NCI-H1930 (cell line): ENCODE measurements around the gene HS6ST1.
"Not testable (repeated sequence)": the region's sequence is repeated elsewhere in the genome, so short reads cannot be mapped to it uniquely, and the experiment has no call there.

Source experiments
- DNase-seq, 2 experiments: peaks; one replicate each; lab custom pipeline; 2025; lab: John Stamatoyannopoulos, UW

Gene HS6ST1

DNA sequence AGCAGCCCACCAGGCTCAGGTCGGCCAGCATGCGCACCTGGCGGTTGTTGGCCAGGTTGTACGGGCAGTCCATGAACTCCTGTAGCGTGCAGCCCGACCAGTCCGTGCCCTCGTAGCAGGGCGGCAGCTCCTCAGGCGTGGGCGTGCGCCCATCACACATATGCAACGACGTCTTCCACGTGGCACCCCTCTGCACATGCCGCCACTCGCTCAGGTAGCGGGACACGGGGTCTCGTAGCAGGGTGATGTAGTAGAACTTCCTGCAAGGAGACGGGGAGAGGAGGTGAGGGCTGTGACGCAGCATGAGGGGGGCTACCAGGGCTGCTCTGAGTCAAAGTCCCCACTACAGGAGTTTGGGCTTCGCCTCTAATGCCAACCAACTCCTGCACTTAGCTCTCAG lies 50.1 kb downstream of the HS6ST1 start:
- DNase-seq = not testable (repeated sequence)

DNA sequence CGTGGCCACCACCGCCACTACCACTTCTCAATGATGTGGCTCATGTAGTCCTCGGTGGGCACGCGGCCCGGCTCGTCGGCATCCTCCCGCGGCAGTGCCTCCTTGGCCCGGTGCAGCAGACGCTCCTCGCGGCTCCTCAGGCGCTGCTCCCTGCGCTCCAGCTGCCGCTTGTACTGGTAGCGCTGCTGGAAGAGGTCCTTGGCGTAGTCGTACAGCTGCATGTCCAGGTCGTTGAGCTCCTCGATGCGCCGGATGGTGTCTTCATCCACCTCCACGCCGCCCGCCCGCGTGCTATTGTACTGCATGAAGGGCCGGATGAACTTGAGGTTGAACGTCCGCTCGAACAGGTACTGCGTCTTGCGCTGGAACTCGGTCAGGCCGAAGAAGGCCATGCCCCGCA lies 50.5 kb downstream of the HS6ST1 start:
- not testable (repeated sequence) for DNase-seq

DNA sequence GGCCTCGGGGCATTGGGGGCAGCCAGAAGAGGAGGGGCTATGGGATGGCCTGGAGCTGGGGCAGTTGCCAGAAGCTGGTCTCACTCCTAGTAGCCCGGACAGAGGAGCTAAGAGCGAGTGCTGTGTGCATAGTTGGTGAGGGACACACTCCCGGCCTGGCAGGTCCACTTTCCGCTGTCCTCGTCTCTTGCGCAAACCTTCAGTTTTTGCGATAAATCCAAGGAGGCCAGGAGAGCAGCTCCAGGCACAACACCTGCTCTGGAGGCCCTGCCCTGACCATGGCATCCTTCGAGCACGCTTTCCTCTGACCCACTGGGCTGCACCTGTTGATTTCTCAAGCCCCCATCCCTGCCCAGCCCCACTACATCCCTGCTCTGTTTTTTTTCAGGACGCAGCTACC lies 51.0 kb downstream of the HS6ST1 start:
- not testable (repeated sequence) for DNase-seq

DNA sequence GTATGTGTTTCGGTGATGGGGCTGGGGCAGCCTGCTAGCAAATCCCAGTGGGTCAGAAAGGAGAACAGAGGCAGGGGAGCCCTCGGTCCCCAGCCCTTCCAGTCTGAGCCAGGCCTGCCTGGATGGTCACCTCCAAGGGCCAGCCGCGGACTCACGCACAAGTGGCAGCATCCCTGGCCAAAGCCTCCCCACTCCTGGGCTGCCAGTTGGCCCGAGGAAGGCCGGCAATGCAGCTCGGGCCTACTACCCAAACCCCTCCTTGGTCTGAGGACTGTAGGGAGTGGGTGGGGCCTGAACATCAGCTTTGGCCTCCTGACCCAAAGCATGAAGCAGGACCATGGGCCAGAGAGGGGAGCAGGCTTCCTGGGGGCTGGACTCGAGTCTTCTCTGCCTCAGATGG lies 51.5 kb downstream of the HS6ST1 start:
- not testable (repeated sequence) for DNase-seq

DNA sequence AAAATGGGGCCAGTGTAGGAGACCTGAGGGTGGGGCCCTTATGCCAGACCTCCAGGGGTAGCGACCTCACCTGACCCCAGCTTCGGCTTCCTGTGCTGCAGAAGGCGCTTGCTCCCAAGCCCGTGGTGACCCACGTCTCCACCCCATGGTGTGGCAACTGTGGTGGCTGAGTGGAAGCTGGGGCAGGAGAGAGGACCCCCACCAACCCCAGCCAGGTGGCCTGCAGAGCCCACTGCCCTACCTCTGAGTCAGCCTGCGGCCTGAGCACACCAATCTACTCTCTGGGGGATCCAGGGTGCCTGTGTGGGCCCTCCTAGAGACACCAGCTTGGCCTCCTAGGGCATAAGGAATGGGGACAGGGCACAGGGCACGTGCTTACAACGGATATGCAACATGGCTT lies 52.2 kb downstream of the HS6ST1 start:
- not testable (repeated sequence) for DNase-seq

DNA sequence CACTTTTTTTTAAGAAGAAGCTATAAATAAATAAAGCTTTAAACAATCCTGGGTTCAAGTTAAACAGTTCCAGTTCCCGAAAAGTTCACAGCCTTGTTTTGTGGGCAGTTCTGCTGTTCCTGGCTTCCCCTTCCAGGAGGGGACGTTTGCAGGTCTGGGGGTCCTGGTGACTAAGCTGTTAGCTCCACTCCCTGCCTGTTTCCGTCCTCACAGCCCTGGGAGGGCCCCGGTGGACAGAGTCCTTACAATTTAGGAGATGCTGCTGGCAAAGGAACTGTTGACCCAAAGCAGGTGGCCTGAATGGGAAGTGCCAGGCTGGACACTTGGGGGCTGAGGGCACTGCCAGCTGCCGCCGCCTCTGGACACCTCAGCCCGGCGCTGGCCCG lies 53.1 kb downstream of the HS6ST1 start:
- not testable (repeated sequence) for DNase-seq

DNA sequence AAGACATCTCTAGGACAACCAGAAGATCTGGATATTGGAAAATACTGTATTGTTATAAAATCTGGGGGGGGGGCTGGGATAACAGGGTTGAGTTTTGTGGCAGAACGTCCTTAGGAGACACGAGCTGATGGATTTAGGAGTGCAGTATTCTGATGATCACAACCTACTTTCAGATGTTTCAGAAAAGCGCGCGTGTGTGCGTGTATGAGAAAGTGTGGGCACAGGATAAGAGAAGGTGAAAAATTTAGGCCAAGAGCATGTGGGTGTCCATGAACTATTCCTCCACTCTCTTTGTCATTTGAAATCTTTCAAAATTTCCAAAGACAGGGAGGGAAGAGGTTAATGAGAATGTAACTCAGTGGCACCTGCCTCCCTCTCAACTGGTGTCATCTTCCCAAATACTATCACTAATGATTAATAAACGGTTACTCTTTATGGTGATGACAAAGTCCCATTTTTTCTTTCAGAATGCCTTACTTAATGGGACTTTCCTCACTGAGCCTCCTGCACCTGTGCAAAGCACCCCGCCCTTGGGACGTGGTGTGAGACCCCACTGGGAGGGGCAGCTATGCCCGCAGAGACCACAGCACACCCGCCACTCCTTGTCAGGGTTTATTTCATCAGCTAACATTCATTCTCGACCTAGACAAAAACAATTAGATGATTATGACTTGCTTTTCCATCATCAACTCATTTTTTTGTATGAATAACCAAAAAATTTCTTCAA lies 53.6 kb downstream of the HS6ST1 start:
- no peak for DNase-seq

DNA sequence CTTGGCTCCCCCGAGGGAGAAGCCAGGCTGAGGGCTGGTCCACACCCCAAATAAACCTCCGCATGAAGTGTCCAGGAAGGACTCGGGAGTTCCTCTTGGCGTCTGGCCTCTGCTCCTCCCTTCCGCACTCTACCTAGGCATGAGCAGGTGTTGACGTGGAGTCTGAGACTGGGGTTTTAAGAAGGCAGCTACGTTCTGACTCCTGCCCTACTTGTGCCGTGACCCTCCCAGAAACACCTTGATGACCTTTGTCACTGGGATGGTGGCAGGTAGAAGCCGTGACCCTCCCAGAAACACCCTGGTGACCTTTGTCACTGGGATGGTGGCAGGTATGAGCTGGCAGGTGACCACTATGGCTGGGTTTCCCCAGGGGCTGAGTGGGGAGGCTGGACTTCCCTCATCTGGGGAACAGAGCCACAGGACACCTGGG lies 54.8 kb downstream of the HS6ST1 start:
- DNase-seq = no peak

DNA sequence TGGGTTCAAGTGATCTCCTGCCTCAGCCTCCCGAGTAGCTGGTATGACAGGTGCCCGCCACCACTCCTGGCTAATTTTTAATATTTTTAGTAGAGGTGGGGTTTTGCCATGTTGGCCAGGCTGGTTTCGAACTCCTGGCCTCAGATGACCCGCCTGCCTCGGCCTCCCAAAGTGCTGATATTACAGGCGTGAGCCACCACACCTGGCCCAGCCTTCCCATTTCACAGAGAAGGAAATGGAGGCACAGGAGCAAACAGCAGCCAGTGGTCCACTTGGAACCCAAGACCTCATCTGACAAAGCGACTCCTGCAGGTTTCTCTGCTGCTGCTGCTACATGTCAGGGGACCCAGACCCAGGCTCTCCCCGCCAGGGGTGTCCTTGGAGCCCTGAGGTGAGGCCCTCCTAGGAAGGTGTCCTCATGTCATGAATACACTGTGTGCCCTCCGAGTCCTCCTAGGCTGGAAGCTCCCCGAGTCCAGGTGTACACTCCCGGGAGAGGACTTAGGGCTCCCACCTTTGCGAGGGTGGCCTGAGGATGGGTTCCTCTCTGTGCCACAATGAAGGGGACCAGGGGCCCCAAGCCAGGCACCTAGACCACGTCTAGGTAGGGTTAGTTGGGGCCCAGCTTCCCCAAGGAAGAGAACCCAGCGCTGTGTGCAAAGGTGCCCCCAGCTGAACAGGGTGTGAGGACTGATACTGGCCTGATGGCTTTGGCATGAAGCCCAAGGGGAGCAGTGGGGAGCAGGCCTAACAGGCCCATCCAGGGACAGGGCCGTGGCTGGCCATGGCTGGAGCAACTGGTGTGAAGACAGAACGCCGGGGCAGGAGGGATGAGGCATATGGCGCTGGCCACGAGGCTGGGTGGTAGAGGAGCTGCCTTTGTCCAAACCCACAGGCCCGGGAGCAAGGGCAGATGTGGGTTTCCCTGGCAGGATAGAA lies 56.1 kb downstream of the HS6ST1 start:
- DNase-seq = no peak

DNA sequence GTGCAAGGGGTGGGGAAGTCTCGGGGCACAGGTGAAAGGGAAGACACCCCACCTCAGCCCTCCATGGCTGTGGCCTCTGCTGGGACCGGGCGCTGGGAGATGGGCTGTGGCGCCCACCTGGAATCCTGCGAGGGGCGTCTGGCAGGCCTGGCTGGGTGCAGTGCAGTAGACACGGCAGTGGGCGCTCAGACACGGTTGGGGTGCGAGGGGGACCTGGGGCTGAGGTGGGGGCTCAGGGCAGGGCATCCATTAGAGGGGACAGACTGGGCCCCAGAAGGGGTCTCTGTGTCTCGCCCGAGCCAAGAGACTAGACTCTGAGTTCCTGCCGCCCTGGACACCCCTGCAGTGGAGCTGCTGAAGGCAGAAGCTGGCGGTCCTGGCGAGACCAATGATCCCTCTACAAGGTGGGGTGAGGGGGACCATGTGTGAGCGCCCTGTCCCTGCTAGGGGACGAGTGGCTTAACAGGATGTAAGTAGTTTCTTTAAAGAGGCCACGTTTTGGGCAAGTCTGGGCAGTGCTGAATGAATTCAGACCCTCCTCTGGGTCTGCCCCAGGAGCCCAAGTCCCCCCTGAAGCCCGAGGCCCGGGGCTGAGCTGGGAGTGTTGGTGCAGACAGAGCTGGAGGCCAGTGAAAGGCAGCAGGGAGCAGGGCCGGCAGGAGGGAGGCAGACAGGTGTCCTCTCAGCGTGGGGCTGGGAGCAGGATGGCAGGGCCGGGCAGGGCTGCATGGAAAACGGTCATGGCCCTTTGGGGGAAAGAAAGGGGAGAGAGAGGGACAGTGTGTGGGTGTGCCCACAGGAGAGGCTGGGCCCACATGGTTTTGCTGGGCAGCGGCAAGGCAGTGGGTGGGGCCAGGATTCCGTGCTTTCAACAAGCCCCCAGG lies 57.2 kb downstream of the HS6ST1 start:
- DNase-seq = no peak

DNA sequence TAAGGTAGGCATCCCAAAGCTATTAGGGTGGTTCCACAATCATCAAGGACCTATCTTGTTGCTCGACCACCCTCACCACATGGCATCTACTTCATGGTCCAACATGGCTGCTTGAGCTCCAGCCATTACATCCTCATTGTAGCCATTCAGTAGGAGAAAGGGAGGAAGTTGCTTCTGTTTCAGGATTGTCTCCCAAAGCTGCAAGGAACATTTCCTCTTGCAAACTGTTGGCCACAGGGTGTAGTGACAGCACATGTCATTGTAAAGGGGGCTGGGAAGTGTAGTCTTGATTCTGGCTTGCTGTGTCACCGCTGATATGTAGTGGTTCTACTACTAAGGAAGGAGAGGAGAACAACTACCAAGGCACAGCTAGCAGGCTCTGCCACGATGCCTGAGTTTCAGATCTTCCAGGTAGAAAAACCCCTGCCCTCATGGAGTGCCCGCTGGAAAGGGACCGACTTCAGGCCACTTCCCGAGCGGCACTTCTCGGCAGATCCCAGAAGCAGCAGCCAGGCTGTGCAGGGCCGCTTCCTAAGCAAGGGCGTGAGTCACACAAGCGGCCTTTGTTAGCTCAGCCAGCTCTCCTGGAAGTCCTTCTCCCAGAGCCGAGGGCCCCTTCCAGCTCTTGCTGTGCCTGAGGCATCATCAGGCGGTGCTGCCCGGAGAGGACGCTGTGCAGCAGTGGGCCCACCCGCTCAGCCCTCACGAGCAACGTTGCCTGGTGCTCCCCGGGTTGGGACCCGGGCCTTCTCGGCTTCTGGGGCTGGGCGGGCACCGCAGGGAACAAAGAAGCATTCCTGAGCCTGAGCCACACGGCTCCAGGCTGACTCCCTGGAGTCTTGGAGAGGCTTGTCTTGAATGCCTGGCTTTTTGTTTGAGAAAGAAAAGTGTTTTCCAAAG lies 58.2 kb downstream of the HS6ST1 start:
- DNase-seq = no peak

DNA sequence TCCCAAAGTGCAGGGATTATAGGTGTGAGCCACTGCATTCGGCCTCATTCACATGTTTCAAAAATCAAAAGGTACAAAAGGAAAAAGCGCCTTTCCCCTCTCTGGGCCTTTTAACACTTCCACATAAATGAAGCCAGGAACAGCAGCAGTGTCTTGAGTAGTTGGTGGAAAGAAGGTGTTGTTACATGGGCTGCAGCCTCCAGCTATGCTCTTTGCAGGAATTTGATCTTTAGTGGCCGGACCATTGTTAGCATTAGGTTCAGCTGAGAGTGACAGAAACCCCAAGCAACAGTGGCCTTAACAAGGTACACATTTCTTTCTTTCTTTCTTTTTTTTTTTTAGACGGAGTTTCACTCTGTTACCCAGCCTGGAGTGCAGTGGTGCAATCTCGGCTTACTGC lies 59.1 kb downstream of the HS6ST1 start:
- DNase-seq = no peak

DNA sequence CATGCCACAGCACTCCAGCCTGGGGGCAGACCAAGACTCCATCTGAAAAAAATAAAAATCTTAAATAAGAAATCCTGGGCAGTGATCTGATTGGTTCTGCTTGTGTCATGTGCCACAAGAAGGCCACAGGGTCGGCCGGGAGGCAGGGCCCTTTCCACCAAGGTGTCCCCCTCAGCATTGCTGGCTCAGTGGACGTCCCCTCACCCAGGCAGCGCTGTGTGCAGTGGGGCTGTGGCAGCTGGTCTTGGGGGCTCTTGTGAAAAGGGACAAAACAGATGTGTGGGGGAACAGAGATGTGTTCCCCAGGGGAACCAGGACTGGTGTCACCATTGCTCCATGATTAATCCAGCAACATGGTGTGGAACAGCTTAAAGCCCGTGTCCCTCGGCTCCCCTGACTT lies 60.5 kb downstream of the HS6ST1 start:
- no peak for DNase-seq

DNA sequence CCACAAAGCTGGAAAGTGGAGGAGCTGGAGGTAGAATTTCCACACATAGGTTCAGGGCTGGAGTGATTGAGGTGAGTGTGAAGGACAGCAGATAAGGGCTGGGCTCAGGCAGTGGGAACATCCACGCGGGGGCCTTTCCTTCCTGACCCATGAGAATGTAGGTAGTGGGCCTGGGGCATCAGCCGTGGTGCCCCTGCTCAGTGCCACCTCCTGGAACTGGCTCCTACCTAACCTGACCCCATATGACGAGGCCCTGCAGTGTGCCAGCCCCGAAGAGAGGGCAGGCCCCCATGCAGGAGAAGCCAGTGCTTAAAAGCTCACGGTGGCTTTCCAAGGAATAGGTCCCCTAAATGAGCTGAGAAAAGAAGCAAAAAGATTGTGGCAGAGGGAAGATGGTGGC lies 66.2 kb downstream of the HS6ST1 start:
- no peak for DNase-seq

DNA sequence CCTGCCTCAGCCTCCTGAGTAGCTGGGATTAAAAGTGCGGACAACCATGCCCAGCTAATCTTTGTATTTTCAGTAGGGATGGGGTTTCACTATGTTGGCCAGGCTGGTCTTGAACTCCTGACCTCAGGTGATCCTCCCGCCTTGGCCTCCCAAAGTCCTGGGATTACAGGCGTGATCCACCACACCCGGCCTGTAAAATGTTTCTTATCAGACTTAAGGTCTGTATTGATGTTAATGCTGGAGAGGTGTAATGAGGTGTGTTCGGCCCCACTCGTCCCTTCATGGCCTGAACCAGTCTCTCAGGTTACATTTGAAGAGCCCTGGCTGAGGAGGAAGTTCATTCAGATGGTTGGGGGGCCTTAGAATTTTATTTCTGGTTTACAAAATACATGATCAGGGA lies 66.6 kb downstream of the HS6ST1 start:
- not testable (repeated sequence) for DNase-seq

DNA sequence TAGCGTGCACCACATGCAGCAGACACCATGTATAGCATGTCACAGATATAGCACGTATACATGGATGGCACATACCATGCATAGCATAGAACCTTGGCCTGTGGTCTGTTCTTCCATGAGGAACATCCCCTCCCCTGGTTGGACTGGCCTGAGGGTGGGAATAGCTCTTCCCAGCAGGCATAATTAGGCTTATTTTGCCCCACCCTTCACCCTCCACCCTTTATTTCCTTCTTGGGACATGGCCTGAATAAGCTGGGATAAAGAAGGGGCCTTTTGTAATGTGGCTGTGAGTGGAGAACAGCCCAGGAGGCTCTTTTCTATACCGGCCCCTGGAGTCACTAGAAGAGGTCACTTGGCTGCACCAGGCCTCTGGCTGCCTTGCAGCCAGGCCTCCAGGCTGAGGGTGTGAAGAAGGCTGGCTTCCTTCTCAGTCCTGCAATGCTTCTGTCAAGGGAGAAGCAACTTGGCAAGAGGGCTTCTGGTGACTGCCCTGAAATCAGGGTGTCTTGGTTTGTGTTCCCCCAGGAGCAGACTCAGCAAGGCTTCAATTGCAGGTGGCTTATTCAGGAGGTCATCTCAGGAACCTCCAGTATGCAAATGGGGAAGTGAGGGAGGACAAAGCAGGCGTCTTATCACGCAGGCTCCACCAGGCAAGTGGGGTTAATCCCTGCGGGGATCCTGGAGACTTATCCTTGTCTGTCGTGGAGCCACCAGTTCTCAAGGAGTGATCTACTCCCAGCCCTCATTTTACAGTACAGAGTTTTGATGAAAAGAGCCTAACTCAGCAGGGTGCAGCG lies 68.2 kb downstream of the HS6ST1 start:
- DNase-seq = no peak

DNA sequence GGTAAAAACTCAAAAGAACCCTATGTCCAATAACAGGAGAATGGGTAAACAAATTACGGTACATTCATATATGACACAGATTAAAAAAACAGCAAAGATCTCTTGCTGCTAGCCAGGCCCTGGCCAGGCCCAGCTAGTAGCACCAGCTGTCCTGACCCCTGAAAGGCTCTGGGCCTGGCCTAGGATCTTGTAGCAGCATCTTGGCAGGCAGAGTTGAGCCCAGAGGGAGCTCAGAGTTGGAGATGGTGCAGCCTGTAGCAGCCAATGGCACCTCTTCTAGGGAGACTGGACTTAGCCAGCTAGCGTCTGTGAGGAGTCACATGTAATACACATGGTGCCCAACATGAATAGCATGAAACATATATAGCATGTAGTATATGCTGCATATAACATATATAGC lies 69.1 kb downstream of the HS6ST1 start:
- DNase-seq = no peak

DNA sequence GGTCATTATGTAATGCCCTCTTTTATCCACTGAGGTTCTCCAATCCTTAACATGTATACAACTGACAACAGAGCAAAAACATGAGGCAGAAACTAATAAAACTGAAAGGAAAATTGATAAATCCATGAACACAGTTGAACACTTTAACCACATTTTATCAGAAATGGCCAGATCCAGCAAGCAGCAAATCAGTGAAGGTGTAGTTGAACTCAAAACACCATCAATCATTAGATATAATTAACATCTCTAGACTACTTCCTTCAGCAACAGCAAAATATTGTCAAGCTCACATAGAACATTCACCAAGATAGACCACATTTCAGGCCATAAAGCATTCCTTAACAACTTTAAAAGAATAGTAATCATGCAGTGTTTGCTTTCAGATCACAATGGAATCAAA lies 72.9 kb downstream of the HS6ST1 start:
- no peak for DNase-seq

DNA sequence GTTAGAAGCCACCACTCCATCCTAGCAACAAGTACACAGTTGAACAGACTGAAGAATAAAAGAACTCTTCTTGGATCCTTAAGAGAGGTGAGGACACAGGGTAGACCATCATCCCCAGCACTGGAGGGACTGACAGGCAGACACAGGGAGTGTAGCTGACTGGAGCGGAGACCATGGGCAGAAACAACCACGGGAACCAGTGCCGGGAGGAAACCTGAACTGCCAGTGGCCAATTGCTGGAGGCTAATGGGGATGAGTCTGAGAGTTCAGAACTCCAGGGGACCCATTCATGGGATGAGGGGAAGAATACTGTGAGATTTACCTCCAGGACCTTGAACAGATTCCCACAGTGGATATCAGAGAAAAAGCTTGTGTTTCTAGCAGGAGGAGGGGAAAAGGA lies 76.8 kb downstream of the HS6ST1 start:
- no peak for DNase-seq
